ENCODE results near the gene MTIF2. TPM values are rescaled to one million over a fixed set of nuclear protein-coding genes. Genes with fewer than 3 reads are reported as not detected.
"Not testable (repeated sequence)": the region's sequence is repeated elsewhere in the genome, so short reads cannot be mapped to it uniquely, and the experiment has no call there.

MTIF2 gene
- polyA plus RNA-seq, 4 donors: 20.0 to 36.2 (median 33.1) TPM

DNA sequence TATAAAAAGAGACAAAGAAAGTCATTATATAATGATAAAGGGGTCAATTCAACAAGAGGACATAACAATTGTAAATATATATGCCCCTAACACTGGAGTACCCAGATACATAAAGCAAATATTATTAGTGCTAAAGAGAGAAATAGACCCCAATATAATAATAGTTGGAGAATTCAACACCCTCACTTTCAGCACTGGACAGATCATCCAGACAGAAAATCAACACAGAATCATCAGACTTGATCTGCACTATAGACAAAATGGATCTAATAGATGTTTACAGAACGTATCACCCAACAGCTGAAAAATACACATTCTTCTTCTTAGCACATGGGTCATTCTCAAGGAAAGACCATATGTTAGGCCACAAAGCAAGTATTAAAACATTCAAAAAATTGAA, 68.6 kb downstream of the MTIF2 start:
- peaks cover 0 to 14% of the 10 kb centered on the region in 2 donors for H3K9me3 ChIP-seq (ENCODE audit: control insufficient read depth in 2 of 2, insufficient read depth in 1 of 2, low read depth in 1 of 2, low read length in 1 of 2)
- 89 to 100% (median 100%) methylated on average over 1 of the region's 1 CpG for WGBS, 3 donors
- no peak overlapping the region for H3K27ac ChIP-seq (ENCODE audit: low read depth in 1 of 3, low read length in 2 of 3)
- FAIRE-seq: no peak
- H3K27me3 ChIP-seq (ENCODE audit: control insufficient read depth in 3 of 3, insufficient read depth in 3 of 3, low read length in 3 of 3): no peaks in the 10 kb centered on the region
- H3K4me1 ChIP-seq (ENCODE audit: control insufficient read depth in 3 of 3, insufficient read depth in 2 of 3, low read depth in 1 of 3, low read length in 2 of 3): no peaks in the 10 kb centered on the region
- DNase-seq: no peak
- no peak overlapping the region for H3K4me3 ChIP-seq (ENCODE audit: low read depth in 1 of 3, low read length in 3 of 3)
- peaks cover 0 to 21% (median 0%) of the 10 kb centered on the region in 3 donors for H3K36me3 ChIP-seq (ENCODE audit: control insufficient read depth in 3 of 3, insufficient read depth in 2 of 3, low read depth in 1 of 3, low read length in 3 of 3)

DNA sequence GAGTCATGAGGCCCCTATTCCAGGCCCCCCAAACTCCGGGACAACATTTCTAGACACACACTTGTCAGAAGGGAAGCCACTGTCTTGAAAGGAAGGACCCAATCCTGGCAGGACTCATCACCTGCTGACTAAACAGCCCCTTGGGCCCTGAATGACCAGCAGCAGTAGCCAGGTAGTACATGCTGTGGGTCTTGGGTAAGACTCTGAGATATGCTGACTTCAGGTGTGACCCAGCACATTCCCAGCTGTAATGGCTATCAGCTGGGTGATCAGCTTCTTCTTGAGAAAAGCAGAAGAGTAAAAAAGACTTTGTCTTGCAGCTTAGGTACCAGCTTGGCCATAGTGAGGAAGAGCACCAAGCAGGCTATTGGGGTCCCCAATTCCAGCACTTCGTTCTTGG, 72.5 kb downstream of the MTIF2 start:
- no peaks in the 10 kb centered on the region for H3K27me3 ChIP-seq (ENCODE audit: control insufficient read depth in 3 of 3, insufficient read depth in 3 of 3, low read length in 3 of 3)
- H3K9me3 ChIP-seq (ENCODE audit: control insufficient read depth in 2 of 2, insufficient read depth in 1 of 2, low read depth in 1 of 2, low read length in 1 of 2): peaks cover 0 to 12% of the 10 kb centered on the region in 2 donors
- DNase-seq (no peak), FAIRE-seq (no peak)
- H3K36me3 ChIP-seq (ENCODE audit: control insufficient read depth in 3 of 3, insufficient read depth in 2 of 3, low read depth in 1 of 3, low read length in 3 of 3): peaks cover 0 to 19% (median 0%) of the 10 kb centered on the region in 3 donors
- no peak overlapping the region for H3K27ac ChIP-seq (ENCODE audit: low read depth in 1 of 3, low read length in 2 of 3)
- H3K4me1 ChIP-seq (ENCODE audit: control insufficient read depth in 3 of 3, insufficient read depth in 2 of 3, low read depth in 1 of 3, low read length in 2 of 3): no peaks in the 10 kb centered on the region
- H3K4me3 ChIP-seq (ENCODE audit: low read depth in 1 of 3, low read length in 3 of 3): no peak overlapping the region
- WGBS, 3 donors: 94 to 98% (median 97%) methylated on average over 2 of the region's 2 CpGs

DNA sequence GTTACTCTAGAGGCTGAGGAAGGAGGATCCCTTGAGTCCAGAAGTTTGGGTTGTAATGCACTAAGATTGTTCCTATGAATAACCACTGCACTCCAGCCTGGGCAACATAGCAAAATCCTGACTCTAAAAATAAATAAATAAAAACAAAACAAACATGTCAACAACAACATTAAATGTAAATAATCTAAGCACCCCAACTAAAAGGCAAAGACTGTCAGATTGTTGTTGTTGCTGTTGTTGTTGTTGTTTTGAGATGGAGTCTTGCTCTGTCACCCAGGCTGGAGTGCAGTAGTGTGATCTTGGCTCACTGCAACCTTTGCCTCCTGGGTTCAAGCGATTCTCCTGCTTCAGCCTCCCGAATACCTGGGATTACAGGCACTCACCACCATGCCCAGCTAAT, 77.1 kb downstream of the MTIF2 start:
- H3K4me1 ChIP-seq (ENCODE audit: control insufficient read depth in 3 of 3, insufficient read depth in 2 of 3, low read depth in 1 of 3, low read length in 2 of 3); DNase-seq; H3K27me3 ChIP-seq (ENCODE audit: control insufficient read depth in 3 of 3, insufficient read depth in 3 of 3, low read length in 3 of 3); H3K4me3 ChIP-seq (ENCODE audit: low read depth in 1 of 3, low read length in 3 of 3); H3K9me3 ChIP-seq (ENCODE audit: control insufficient read depth in 2 of 2, insufficient read depth in 1 of 2, low read depth in 1 of 2, low read length in 1 of 2); FAIRE-seq; H3K27ac ChIP-seq (ENCODE audit: low read depth in 1 of 3, low read length in 2 of 3): not testable (repeated sequence)
- peaks cover 0 to 12% (median 0%) of the 10 kb centered on the region in 3 donors for H3K36me3 ChIP-seq (ENCODE audit: control insufficient read depth in 3 of 3, insufficient read depth in 2 of 3, low read depth in 1 of 3, low read length in 3 of 3)
- WGBS, 3 donors: 96 to 99% (median 97%) methylated on average over 2 of the region's 2 CpGs

DNA sequence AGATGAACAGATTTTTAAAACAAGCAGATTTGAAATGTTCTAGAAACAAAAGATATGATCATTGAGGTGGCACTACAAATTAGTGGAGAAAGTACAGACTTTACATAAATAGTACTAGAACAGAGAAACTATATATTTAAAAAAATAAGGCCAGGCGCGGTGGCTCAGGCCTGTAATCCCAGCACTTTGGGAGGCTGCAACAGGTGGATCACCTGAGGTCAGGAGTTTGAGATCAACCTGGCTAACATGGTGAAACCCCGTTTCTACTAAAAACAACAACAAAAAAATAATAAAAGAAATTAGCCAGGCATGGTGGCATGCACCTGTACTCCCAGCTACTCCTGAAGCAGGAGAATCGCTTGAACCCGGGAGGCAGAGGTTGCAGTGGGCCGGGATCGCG, 82.2 kb downstream of the MTIF2 start:
- H3K36me3 ChIP-seq (ENCODE audit: control insufficient read depth in 3 of 3, insufficient read depth in 2 of 3, low read depth in 1 of 3, low read length in 3 of 3); H3K4me3 ChIP-seq (ENCODE audit: low read depth in 1 of 3, low read length in 3 of 3); H3K9me3 ChIP-seq (ENCODE audit: control insufficient read depth in 2 of 2, insufficient read depth in 1 of 2, low read depth in 1 of 2, low read length in 1 of 2); FAIRE-seq; DNase-seq; H3K4me1 ChIP-seq (ENCODE audit: control insufficient read depth in 3 of 3, insufficient read depth in 2 of 3, low read depth in 1 of 3, low read length in 2 of 3); H3K27me3 ChIP-seq (ENCODE audit: control insufficient read depth in 3 of 3, insufficient read depth in 3 of 3, low read length in 3 of 3); H3K27ac ChIP-seq (ENCODE audit: low read depth in 1 of 3, low read length in 2 of 3): not testable (repeated sequence)
- 88 to 98% (median 90%) methylated on average over 8 of the region's 8 CpGs for WGBS, 3 donors

Other genes with a start within 250 kb of the MTIF2 start
- gene RTN4, start 218.8 kb downstream of the MTIF2 start, polyA plus RNA-seq: 100 to 1,000 TPM in 3 of 4 donors, 10 to 100 TPM in 1; 98.1 to 291 (median 158) TPM
- gene CLHC1, start 36.9 kb downstream of the MTIF2 start, polyA plus RNA-seq: 10 to 100 TPM in 1 of 4 donors, 1 to 10 TPM in 3; 3.2 to 16.2 (median 3.5) TPM
- 1,000 to 10,000 TPM; 1,274 to 3,019 (median 2,371) TPM for gene RPS27A, start 36.5 kb downstream of the MTIF2 start, polyA plus RNA-seq
- 10 to 100 TPM in 1 of 4 donors, 1 to 10 TPM in 2, under 1 TPM in 1; 0.67 to 12.9 (median 4.0) TPM for gene CCDC88A, start 150.6 kb upstream of the MTIF2 start, polyA plus RNA-seq